Muscle layer of colon (tissue), 2 donors: ENCODE measurements around the gene METRNL.

Source experiments
- H3K27ac ChIP-seq: one replicate; pipeline ENCODE4 v1.7.0; 2013; ENCODE audit warnings: low read depth, mild to moderate bottlenecking, low read length, moderate library complexity
- H3K27me3 ChIP-seq, 2 donors: one replicate each; pipeline ENCODE4 v1.7.0; 2013; ENCODE audit warnings: low read length in 2 of 2, mild to moderate bottlenecking in 2 of 2; ENCODE audit not compliant: insufficient read depth in 2 of 2, control insufficient read depth in 1 of 2
- H3K36me3 ChIP-seq: one replicate; pipeline ENCODE4 v1.7.0; 2013; ENCODE audit warnings: mild to moderate bottlenecking, low read length; ENCODE audit not compliant: insufficient read depth
- H3K4me1 ChIP-seq: one replicate; pipeline ENCODE4 v1.7.0; 2013; ENCODE audit warnings: mild to moderate bottlenecking, low read length; ENCODE audit not compliant: insufficient read depth
- H3K4me3 ChIP-seq, 2 donors: one replicate each; pipeline ENCODE4 v1.7.0; 2013; ENCODE audit warnings: low read length in 2 of 2, low read depth in 1 of 2, mild to moderate bottlenecking in 1 of 2, moderate library complexity in 1 of 2
- H3K9ac ChIP-seq: one replicate; pipeline ENCODE4 v1.7.0; 2013; ENCODE audit warnings: low read length
- H3K9me3 ChIP-seq: one replicate; pipeline ENCODE4 v1.7.0; 2013; ENCODE audit warnings: mild to moderate bottlenecking, low read length
- donor health status: abdominal sarcoma.
- donor health status: Adenocarcinoma of cecum.

METRNL gene

DNA sequence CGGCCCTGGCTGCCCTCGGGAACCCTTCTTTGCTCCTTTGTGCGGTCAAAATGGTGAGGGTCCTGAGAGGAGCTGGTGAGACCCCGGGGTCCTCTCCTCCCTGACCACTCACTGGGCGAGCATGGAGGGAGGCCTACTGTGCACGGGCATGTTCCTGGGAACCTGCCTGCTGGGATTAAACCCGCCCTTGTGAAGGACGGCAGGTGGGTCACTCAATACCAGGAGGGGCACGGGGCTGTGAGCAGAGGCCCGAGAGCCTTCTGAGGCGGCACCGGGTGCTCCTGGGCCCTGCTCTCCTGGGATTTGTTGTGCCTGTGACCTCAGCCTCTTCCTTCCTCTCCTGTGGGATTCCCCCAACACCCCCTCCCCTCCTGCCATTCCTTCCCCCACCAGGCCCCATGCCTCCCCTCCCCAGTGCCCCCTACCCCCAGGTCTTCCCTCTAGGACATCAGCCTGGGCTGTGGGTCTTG is 19.7 kb downstream of the METRNL start:
- peaks cover 20% of the 10 kb centered on the region for H3K36me3 ChIP-seq
- no peak overlapping the region for H3K27ac ChIP-seq
- H3K9ac ChIP-seq, result no peak overlapping the region
- H3K27me3 ChIP-seq, result peaks cover 0 to 31% of the 10 kb centered on the region in 2 donors
- peaks cover 15% of the 10 kb centered on the region for H3K4me1 ChIP-seq
- no peaks in the 10 kb centered on the region for H3K9me3 ChIP-seq
- no peak overlapping the region for H3K4me3 ChIP-seq

- H3K9ac ChIP-seq, result no peak overlapping the region
- H3K4me1 ChIP-seq, result peaks cover 15% of the 10 kb centered on the region
- peaks cover 18% of the 10 kb centered on the region for H3K36me3 ChIP-seq
- H3K9me3 ChIP-seq, result no peaks in the 10 kb centered on the region
- no peak overlapping the region for H3K4me3 ChIP-seq
- peaks cover 0 to 31% of the 10 kb centered on the region in 2 donors for H3K27me3 ChIP-seq
- H3K27ac ChIP-seq, result no peak overlapping the region
These were observed 20.3 kb downstream of the METRNL start for GRCh38 chr17:83099570-83100181.

GRCh38 chr17:83100220-83100852 is 20.9 kb downstream of the METRNL start:
- Histone ChIP-seq H3K4me1 (peaks cover 15% of the 10 kb centered on the region), H3K9me3 (no peaks in the 10 kb centered on the region), H3K9ac (no peak overlapping the region), H3K27ac (no peak overlapping the region), H3K36me3 (peaks cover 13% of the 10 kb centered on the region), H3K4me3 (no peak overlapping the region), H3K27me3 (peaks cover 0 to 31% of the 10 kb centered on the region in 2 donors)

- Histone ChIP-seq H3K27ac (no peak overlapping the region), H3K4me1 (peaks cover 15% of the 10 kb centered on the region), H3K36me3 (peaks cover 7% of the 10 kb centered on the region), H3K9ac (no peak overlapping the region), H3K27me3 (peaks cover 0 to 31% of the 10 kb centered on the region in 2 donors), H3K4me3 (no peak overlapping the region), H3K9me3 (no peaks in the 10 kb centered on the region)
These were observed 21.5 kb downstream of the METRNL start for GRCh38 chr17:83100853-83101391.

- H3K9ac ChIP-seq, result no peak overlapping the region
- no peak overlapping the region for H3K27ac ChIP-seq
These were observed 22.5 kb downstream of the METRNL start for GRCh38 chr17:83101805-83102480.

DNA sequence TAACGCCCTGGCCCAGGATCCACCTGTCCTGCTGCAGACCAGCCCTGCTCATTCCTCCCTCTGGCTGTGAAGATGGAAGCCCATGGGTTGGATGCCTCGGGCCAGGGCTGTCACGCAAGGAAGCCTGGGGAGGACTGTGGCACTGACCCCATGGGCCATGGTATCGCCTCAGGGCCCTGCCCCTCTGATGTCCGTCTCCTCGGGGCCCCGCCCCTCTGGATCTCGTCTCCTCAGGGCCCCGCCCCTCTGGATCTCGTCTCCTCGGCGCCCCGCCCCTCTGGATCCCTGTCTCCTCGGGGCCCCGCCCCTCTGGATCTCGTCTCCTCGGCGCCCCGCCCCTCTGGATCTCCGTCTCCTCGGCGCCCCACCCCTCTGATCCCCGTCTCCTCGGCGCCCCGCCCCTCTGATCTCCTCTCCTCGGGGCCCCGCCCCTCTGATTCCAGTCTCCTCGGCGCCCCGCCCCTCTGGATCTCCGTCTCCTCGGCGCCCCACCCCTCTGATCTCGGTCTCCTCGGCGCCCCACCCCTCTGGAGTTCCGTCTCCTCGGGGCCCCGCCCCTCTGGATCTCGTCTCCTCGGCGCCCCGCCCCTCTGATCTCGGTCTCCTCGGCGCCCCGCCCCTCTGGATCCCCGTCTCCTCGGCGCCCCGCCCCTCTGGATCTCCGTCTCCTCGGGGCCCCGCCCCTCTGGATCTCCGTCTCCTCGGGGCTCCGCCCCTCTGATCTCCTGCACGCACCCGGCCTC is 24.0 kb downstream of the METRNL start:
- no peak overlapping the region for H3K27ac ChIP-seq

More at GRCh38 chr17:83101805-83102480, 22.5 kb downstream of the METRNL start:
- no peaks in the 10 kb centered on the region for H3K36me3 ChIP-seq
- H3K27me3 ChIP-seq, result peaks cover 0 to 31% of the 10 kb centered on the region in 2 donors
- no peak overlapping the region for H3K4me3 ChIP-seq
- H3K4me1 ChIP-seq, result peaks cover 15% of the 10 kb centered on the region
- H3K9me3 ChIP-seq, result no peaks in the 10 kb centered on the region

GRCh38 chr17:83103943-83104311 is 24.5 kb downstream of the METRNL start:
- Histone ChIP-seq H3K27ac (no peak overlapping the region), H3K9ac (no peak overlapping the region), H3K36me3 (no peaks in the 10 kb centered on the region), H3K4me1 (peaks cover 15% of the 10 kb centered on the region), H3K27me3 (peaks cover 0 to 33% of the 10 kb centered on the region in 2 donors), H3K9me3 (no peaks in the 10 kb centered on the region), H3K4me3 (no peak overlapping the region)

More for the DNA sequence above, 24.0 kb downstream of the METRNL start:
- Histone ChIP-seq H3K9me3 (no peaks in the 10 kb centered on the region), H3K36me3 (no peaks in the 10 kb centered on the region), H3K4me1 (peaks cover 15% of the 10 kb centered on the region), H3K9ac (no peak overlapping the region), H3K4me3 (no peak overlapping the region), H3K27me3 (peaks cover 0 to 39% of the 10 kb centered on the region in 2 donors)

- H3K27ac ChIP-seq, result no peak overlapping the region
- no peak overlapping the region for H3K9ac ChIP-seq
- no peak overlapping the region for H3K4me3 ChIP-seq
- H3K27me3 ChIP-seq, result peaks cover 0 to 24% of the 10 kb centered on the region in 2 donors
- peaks cover 21% of the 10 kb centered on the region for H3K4me1 ChIP-seq
- no peaks in the 10 kb centered on the region for H3K36me3 ChIP-seq
- H3K9me3 ChIP-seq, result no peaks in the 10 kb centered on the region
These were observed 25.4 kb downstream of the METRNL start for GRCh38 chr17:83104577-83105505.

GRCh38 chr17:83105512-83105911 is 26.1 kb downstream of the METRNL start:
- no peaks in the 10 kb centered on the region for H3K9me3 ChIP-seq
- H3K27me3 ChIP-seq, result peaks cover 0 to 19% of the 10 kb centered on the region in 2 donors
- no peak overlapping the region for H3K4me3 ChIP-seq
- peaks cover 22% of the 10 kb centered on the region for H3K4me1 ChIP-seq
- no peak overlapping the region for H3K27ac ChIP-seq
- no peaks in the 10 kb centered on the region for H3K36me3 ChIP-seq
- H3K9ac ChIP-seq, result no peak overlapping the region

- peaks cover 22% of the 10 kb centered on the region for H3K4me1 ChIP-seq
- H3K27me3 ChIP-seq, result peaks cover 0 to 19% of the 10 kb centered on the region in 2 donors
- H3K9me3 ChIP-seq, result no peaks in the 10 kb centered on the region
- H3K36me3 ChIP-seq, result no peaks in the 10 kb centered on the region
- no peak overlapping the region for H3K4me3 ChIP-seq
- no peak overlapping the region for H3K27ac ChIP-seq
- no peak overlapping the region for H3K9ac ChIP-seq
These were observed 26.7 kb downstream of the METRNL start for GRCh38 chr17:83106056-83106588.
